ENCODE measurements around the gene GYG1. TPM values are rescaled to one million over a fixed set of nuclear protein-coding genes. Genes with fewer than 3 reads are reported as not detected.

GYG1 gene
- total RNA-seq, 1 donor from 2014 or later: 41.1 TPM

GRCh38 chr3:149007567-149008257 lies 16.4 kb downstream of the GYG1 start:
- TF ChIP-seq CTCF (IDR thresholded peaks at IDR 0.05; ENCODE audit: insufficient read depth, low read length, poor library complexity, severe bottlenecking): no peak
- H3K36me3 ChIP-seq (ENCODE audit: control insufficient read depth, insufficient read depth, low read length): no peaks in the 10 kb centered on the region
- no peaks in the 10 kb centered on the region for H3K27me3 ChIP-seq (ENCODE audit: control insufficient read depth, insufficient read depth, low read length)
- DNase-seq (ENCODE audit: low read depth): no peak
- no peak overlapping the region for H3K4me3 ChIP-seq (ENCODE audit: low read depth, low read length)

GRCh38 chr3:149009732-149010131 lies 18.4 kb downstream of the GYG1 start:
- Histone ChIP-seq H3K36me3 (ENCODE audit: control insufficient read depth, insufficient read depth, low read length) (no peaks in the 10 kb centered on the region), H3K27me3 (ENCODE audit: control insufficient read depth, insufficient read depth, low read length) (no peaks in the 10 kb centered on the region), H3K4me3 (ENCODE audit: low read depth, low read length) (no peak overlapping the region)
- DNase-seq (ENCODE audit: low read depth): no peak
- no peak for TF ChIP-seq CTCF (IDR thresholded peaks at IDR 0.05; ENCODE audit: insufficient read depth, low read length, poor library complexity, severe bottlenecking)

GRCh38 chr3:149010504-149010951 lies 19.2 kb downstream of the GYG1 start:
- Histone ChIP-seq H3K36me3 (ENCODE audit: control insufficient read depth, insufficient read depth, low read length) (peaks cover 1% of the 10 kb centered on the region), H3K27me3 (ENCODE audit: control insufficient read depth, insufficient read depth, low read length) (no peaks in the 10 kb centered on the region), H3K4me3 (ENCODE audit: low read depth, low read length) (no peak overlapping the region)
- no peak for TF ChIP-seq CTCF (IDR thresholded peaks at IDR 0.05; ENCODE audit: insufficient read depth, low read length, poor library complexity, severe bottlenecking)
- DNase-seq (ENCODE audit: low read depth): no peak

- no peak for TF ChIP-seq CTCF (IDR thresholded peaks at IDR 0.05; ENCODE audit: insufficient read depth, low read length, poor library complexity, severe bottlenecking)
- Histone ChIP-seq H3K4me3 (ENCODE audit: low read depth, low read length) (no peak overlapping the region), H3K36me3 (ENCODE audit: control insufficient read depth, insufficient read depth, low read length) (peaks cover 1% of the 10 kb centered on the region), H3K27me3 (ENCODE audit: control insufficient read depth, insufficient read depth, low read length) (no peaks in the 10 kb centered on the region)
- no peak for DNase-seq (ENCODE audit: low read depth)
These were observed 19.6 kb downstream of the GYG1 start for GRCh38 chr3:149010966-149011365.

GRCh38 chr3:149011676-149012075 lies 20.3 kb downstream of the GYG1 start:
- Histone ChIP-seq H3K27me3 (ENCODE audit: control insufficient read depth, insufficient read depth, low read length) (no peaks in the 10 kb centered on the region), H3K36me3 (ENCODE audit: control insufficient read depth, insufficient read depth, low read length) (peaks cover 1% of the 10 kb centered on the region), H3K4me3 (ENCODE audit: low read depth, low read length) (no peak overlapping the region)
- DNase-seq (ENCODE audit: low read depth): no peak
- no peak for TF ChIP-seq CTCF (IDR thresholded peaks at IDR 0.05; ENCODE audit: insufficient read depth, low read length, poor library complexity, severe bottlenecking)

GRCh38 chr3:149013726-149014125 lies 22.4 kb downstream of the GYG1 start:
- Histone ChIP-seq H3K27me3 (ENCODE audit: control insufficient read depth, insufficient read depth, low read length) (no peaks in the 10 kb centered on the region), H3K4me3 (ENCODE audit: low read depth, low read length) (no peak overlapping the region), H3K36me3 (ENCODE audit: control insufficient read depth, insufficient read depth, low read length) (peaks cover 1% of the 10 kb centered on the region)
- no peak for DNase-seq (ENCODE audit: low read depth)
- TF ChIP-seq CTCF (IDR thresholded peaks at IDR 0.05; ENCODE audit: insufficient read depth, low read length, poor library complexity, severe bottlenecking): no peak
